Pancreas (tissue), 10 donors: ENCODE results near the gene SHROOM3. TPM values are rescaled to one million over a fixed set of nuclear protein-coding genes. Genes with fewer than 3 reads are reported as not detected.

Experiments used
- ATAC-seq, 4 donors: fragments of 200-7000 bp; cut with Tn5 transposase; one replicate each; pipeline versions ENCODE4 v1.8.0 to v1.9.1; 2020; ENCODE audit warnings: mild to moderate bottlenecking in 4 of 4, moderate library complexity in 4 of 4
- DNase-seq, 6 donors: peaks; one replicate each; pipeline ENCODE4 v3.0.0-alpha.2; 2020
- FAIRE-seq: peaks from 2 replicates; lab custom pipeline; 2012; peaks lifted over from hg19 to GRCh38; lab: Jason Lieb, UNC
- H3K27ac ChIP-seq, 4 donors: fragments of 200-600 bp; sonication (generic); 1 replicate in 3 of 4; 2 replicates in 1 of 4; pipeline versions ENCODE4 v1.5.0 to v1.8.0; 2020
- H3K27me3 ChIP-seq, 4 donors: fragments of 200-600 bp; one replicate each; pipeline ENCODE4 v1.8.0; 2021
- H3K36me3 ChIP-seq, 3 donors: fragments of 200-600 bp; sonication (generic) in 1 of 3; one replicate each; pipeline versions ENCODE4 v1.5.0 to v1.8.0; 2020 to 2021
- H3K4me1 ChIP-seq, 3 donors: fragments of 200-600 bp; one replicate each; pipeline ENCODE4 v1.8.0; 2021
- H3K4me3 ChIP-seq, 4 donors: fragments of 200-600 bp; sonication (generic) in 2 of 4; one replicate each; pipeline versions ENCODE4 v1.5.0 to v1.8.0; 2020 to 2021
- H3K9me3 ChIP-seq, 4 donors: fragments of 200-600 bp; one replicate each; pipeline ENCODE4 v1.8.0; 2021
- CTCF ChIP-seq, 4 donors: fragments of 200-600 bp; sonication (generic) in 3 of 4; IDR thresholded peaks; one replicate each; pipeline versions ENCODE4 v1.5.0 to v1.8.0; 2021; ENCODE audit warnings: antibody characterized with exemption in 4 of 4
- WGBS, 2 donors: extraction: QIAGEN DNeasy Blood & Tissue Kit; methylation state at CpG; one replicate each; pipeline ENCODE4 v1.1.7; 2013; 5-methylcytosine and 5-hydroxymethylcytosine counted together
- intact Hi-C, 3 donors: fragments of 100-400 bp; cut with DNase I; formaldehyde crosslinking; loops; one replicate each; pipeline versions ENCODE4 v1.11.1 to v1.14.2; 2022
- polyA plus RNA-seq, 2 donors: library from polyadenylated mRNA; stranded (reverse); fragments of 200-250 nt; gene quantifications; one replicate each; pipeline ENCODE4 v1.2.3, GENCODE V29; 2013
- total RNA-seq, 6 donors: library from RNA; stranded (reverse); fragmentation: NEBNext Ultra II Directional in 4 of 6; extraction: Animal tissue kit (Norgen Biotek cat#: 25700) in 4 of 6; gene quantifications; one replicate each; pipeline versions ENCODE4 v1.2.1 to v1.2.4, GENCODE V29; 2021 to 2023
- donor health status: healthy with polysubstance abuse.
- donor health status: DM: no; HTN: no; CAD: no; lungs with moderate emphysema.
- donor health status: DM: no; HTN: no; CAD: no.
- donor health status: control.
- donor health status: control.
- donor health status: Bipolar disorder and iron deficiency.
- donor health status: DM: yes; HTN: yes; CAD: no.
- donor health status: DM: no; HTN: no; CAD: no.
- donor health status: DM: no; HTN: no; CAD: no.
- donor health status: DM: yes; HTN: yes; CAD: no.

The SHROOM3 gene
- total and polyA plus RNA-seq, 8 donors = 6.2 to 43.5 (median 17.1) TPM

GRCh38 chr4:76458825-76459224 lies 23.8 kb downstream of the SHROOM3 start:
- no peak for FAIRE-seq
- H3K36me3 ChIP-seq = no peaks in the 10 kb centered on the region
- peak overlapping the region in 3 of 4 donors; percentile 28 to 68 (median 64) for H3K27ac ChIP-seq
- H3K9me3 ChIP-seq = no peaks in the 10 kb centered on the region
- H3K4me3 ChIP-seq = no peak overlapping the region
- no peak for DNase-seq
- H3K4me1 ChIP-seq = no peaks in the 10 kb centered on the region
- intact Hi-C loops = no loop called here
- H3K27me3 ChIP-seq = no peaks in the 10 kb centered on the region
- ATAC-seq = peak in 1 of 4 donors; percentile 19
- TF ChIP-seq CTCF (IDR thresholded peaks at IDR 0.05) = no peak
- WGBS, 2 donors = 69 to 72% methylated on average over 3 of the region's 3 CpGs

GRCh38 chr4:76459291-76459723 lies 24.3 kb downstream of the SHROOM3 start:
- WGBS, 2 donors = 56 to 60% methylated on average over 11 of the region's 11 CpGs
- no peak for FAIRE-seq
- Histone ChIP-seq H3K4me1 (no peaks in the 10 kb centered on the region), H3K4me3 (no peak overlapping the region), H3K9me3 (no peaks in the 10 kb centered on the region), H3K27me3 (no peaks in the 10 kb centered on the region), H3K36me3 (no peaks in the 10 kb centered on the region), H3K27ac (peak overlapping the region in 3 of 4 donors; percentile 28 to 68 (median 64))
- TF ChIP-seq CTCF (IDR thresholded peaks at IDR 0.05) = no peak
- ATAC-seq = peak; percentile 48 to 76 (median 68)
- intact Hi-C loops = no loop called here
- DNase-seq = peak in 1 of 6 donors; percentile 24

GRCh38 chr4:76463568-76463967 lies 28.5 kb downstream of the SHROOM3 start:
- Histone ChIP-seq H3K36me3 (no peaks in the 10 kb centered on the region), H3K9me3 (no peaks in the 10 kb centered on the region), H3K4me3 (no peak overlapping the region), H3K27me3 (no peaks in the 10 kb centered on the region), H3K27ac (no peak overlapping the region), H3K4me1 (no peaks in the 10 kb centered on the region)
- intact Hi-C loops = no loop called here
- DNase-seq (no peak), FAIRE-seq (no peak), ATAC-seq (no peak)
- WGBS, 2 donors = 91 to 93% methylated on average over 2 of the region's 2 CpGs
- no peak for TF ChIP-seq CTCF (IDR thresholded peaks at IDR 0.05)

- no peak for TF ChIP-seq CTCF (IDR thresholded peaks at IDR 0.05)
- H3K27ac ChIP-seq = no peak overlapping the region
- H3K4me3 ChIP-seq = no peak overlapping the region
- H3K4me1 ChIP-seq = no peaks in the 10 kb centered on the region
- no peaks in the 10 kb centered on the region for H3K9me3 ChIP-seq
- intact Hi-C loops = no loop called here
- FAIRE-seq (no peak), ATAC-seq (no peak), DNase-seq (no peak)
- no peaks in the 10 kb centered on the region for H3K27me3 ChIP-seq
- no peaks in the 10 kb centered on the region for H3K36me3 ChIP-seq
Measured at GRCh38 chr4:76470064-76470463, 35.0 kb downstream of the SHROOM3 start.

- Histone ChIP-seq H3K27ac (no peak overlapping the region), H3K4me3 (no peak overlapping the region), H3K4me1 (no peaks in the 10 kb centered on the region), H3K36me3 (no peaks in the 10 kb centered on the region), H3K9me3 (no peaks in the 10 kb centered on the region), H3K27me3 (no peaks in the 10 kb centered on the region)
- intact Hi-C loops = no loop called here
- WGBS, 2 donors = 74 to 85% methylated on average over 1 of the region's 1 CpG
- FAIRE-seq (no peak), DNase-seq (no peak), ATAC-seq (no peak)
- no peak for TF ChIP-seq CTCF (IDR thresholded peaks at IDR 0.05)
Measured at GRCh38 chr4:76470532-76470931, 35.5 kb downstream of the SHROOM3 start.
